ENCODE measurements around the gene HS1BP3. TPM values are rescaled to one million over a fixed set of nuclear protein-coding genes. Genes with fewer than 3 reads are reported as not detected.

Gene HS1BP3
- total and polyA plus RNA-seq, 3 experiments from 2014 or later: 9.3 to 19.4 (median 9.5) TPM

DNA sequence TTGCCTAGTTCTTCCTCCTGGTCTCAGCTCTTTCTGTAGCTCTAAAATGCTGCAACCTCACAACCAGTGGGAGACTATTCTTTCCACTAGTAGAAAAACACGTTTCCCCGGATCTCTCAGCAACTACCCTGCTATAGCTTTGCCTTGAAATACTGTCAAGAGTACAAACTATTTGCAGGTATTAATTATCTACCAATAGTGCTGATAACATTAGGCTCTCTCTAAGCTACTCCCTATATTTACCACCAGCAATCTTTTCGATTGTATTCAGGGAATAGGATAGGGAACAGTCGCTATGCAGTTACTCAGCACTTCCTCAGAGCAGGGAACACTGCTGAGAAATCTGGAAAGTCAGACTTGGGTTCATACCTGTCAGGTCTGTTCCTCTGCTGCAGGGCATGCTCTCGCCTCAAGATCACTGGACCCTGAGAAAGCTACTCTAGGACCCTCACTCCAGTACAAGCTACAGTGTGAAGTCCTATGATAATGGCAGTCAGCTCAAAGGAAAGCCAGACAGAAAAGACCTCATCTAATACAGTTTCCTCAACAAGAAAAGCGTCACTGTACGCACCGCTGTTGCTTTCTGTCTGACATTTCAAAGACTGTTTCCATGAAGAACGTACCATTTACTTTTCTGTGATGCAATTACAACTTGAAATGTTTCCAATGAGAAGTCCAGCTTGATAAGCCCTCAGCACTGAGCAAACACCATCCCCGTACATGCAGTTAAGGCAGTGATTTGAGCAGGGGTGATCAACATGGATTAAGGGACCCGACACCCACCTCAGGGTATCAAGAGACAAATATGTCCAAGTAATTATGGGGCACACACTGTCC is 38.7 kb upstream of the HS1BP3 start:
- CTCF ChIA-PET: interaction anchor here (0.9 to 1.0 kb wide), 2 partner anchors 38 to 274 kb away, joined by 3 read pairs; no protein-coding TSS in a partner anchor
- no peaks in the 10 kb centered on the region for H3K36me3 ChIP-seq (ENCODE audit: insufficient read depth, low read length)

DNA sequence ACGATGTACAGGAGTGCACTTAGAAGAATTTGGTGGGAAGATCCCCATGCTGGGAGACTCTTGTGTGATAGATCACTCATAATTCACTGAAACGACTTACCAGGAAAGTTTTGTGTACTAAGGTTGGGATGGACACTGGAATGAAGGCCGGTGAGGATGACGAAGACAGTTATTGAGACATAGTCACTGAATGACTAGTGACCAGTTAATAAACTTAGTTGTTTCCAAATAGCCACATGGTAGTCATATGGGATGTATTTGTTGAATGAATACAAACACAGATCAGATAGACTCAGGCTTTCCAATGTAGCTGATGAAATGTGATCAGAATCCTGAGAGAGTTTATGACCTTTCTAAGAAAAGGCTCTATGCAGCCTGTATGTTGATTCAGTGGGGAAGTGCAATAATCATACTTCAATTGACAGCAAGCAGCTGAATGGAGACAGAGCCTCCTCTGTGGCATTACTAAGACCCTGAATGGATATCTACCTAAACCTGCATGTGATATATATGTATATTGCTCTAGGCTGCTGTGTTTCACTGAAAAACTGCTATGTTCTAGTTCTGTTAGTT is 36.4 kb upstream of the HS1BP3 start:
- Mint-ChIP-seq H3K27me3 (no peaks in the 10 kb centered on the region), H3K27ac (no peak overlapping the region), H3K4me1 (peaks cover 0 to 3% (median 0%) of the 10 kb centered on the region in 3 donors), H3K36me3 (peaks cover 32 to 84% (median 46%) of the 10 kb centered on the region in 3 donors), H3K4me3 (no peak overlapping the region), H3K9me3 (no peaks in the 10 kb centered on the region)
- Histone ChIP-seq H3K9me3 (ENCODE audit: low read length) (no peaks in the 10 kb centered on the region), H3K27me3 (ENCODE audit: insufficient read depth, low read length, poor library complexity, severe bottlenecking) (no peaks in the 10 kb centered on the region), H3K4me3 (ENCODE audit: low read length) (no peak overlapping the region), H3K4me1 (ENCODE audit: insufficient read depth, low read length) (no peaks in the 10 kb centered on the region), H3K27ac (ENCODE audit: low read depth, low read length) (no peak overlapping the region), H3K36me3 (ENCODE audit: insufficient read depth, low read length) (no peaks in the 10 kb centered on the region)
- no peak for DNase-seq
- CTCF ChIA-PET: no interaction called here
- POLR2A ChIA-PET: no interaction called here

More for the DNA sequence above, 38.7 kb upstream of the HS1BP3 start:
- no peak overlapping the region for H3K27ac Mint-ChIP-seq
- H3K27me3 ChIP-seq (ENCODE audit: insufficient read depth, low read length, poor library complexity, severe bottlenecking): no peaks in the 10 kb centered on the region
- no peaks in the 10 kb centered on the region for H3K9me3 ChIP-seq (ENCODE audit: low read length)
- peaks cover 27 to 73% (median 45%) of the 10 kb centered on the region in 3 donors for H3K36me3 Mint-ChIP-seq
- no peaks in the 10 kb centered on the region for H3K27me3 Mint-ChIP-seq
- H3K27ac ChIP-seq (ENCODE audit: low read depth, low read length): no peak overlapping the region
- no peak for DNase-seq
- H3K9me3 Mint-ChIP-seq: no peaks in the 10 kb centered on the region
- POLR2A ChIA-PET: no interaction called here
- H3K4me1 ChIP-seq (ENCODE audit: insufficient read depth, low read length): no peaks in the 10 kb centered on the region
- no peak overlapping the region for H3K4me3 Mint-ChIP-seq
- H3K4me1 Mint-ChIP-seq: no peaks in the 10 kb centered on the region
- H3K4me3 ChIP-seq (ENCODE audit: low read length): no peak overlapping the region

DNA sequence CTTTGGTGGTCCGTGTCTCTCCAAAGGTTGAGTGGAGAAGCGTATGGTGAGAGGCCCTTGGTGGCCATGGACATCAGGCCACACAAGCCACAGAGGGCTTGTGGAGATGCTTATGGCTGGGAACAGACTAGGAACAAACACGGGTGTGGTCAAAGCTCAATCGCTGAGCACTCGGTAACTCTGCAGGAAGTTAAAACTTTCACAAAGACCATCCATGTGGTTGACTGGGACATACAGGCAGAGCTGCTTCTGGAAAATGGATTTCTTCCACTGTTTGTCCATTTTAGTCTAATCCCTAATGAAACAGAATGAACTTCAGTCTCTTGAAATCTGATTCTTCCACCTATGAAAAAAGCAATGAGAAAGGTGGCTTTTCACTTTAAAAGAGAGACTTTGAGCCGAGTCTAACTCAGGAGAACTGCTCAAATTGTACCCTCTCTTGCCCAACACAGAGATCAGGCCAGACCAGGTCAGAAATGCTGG is 33.7 kb upstream of the HS1BP3 start:
- Mint-ChIP-seq H3K9me3 (no peaks in the 10 kb centered on the region), H3K27ac (peak overlapping the region in 1 of 8 donors; percentile 13), H3K4me1 (peaks cover 0 to 4% (median 0%) of the 10 kb centered on the region in 3 donors), H3K4me3 (no peak overlapping the region), H3K27me3 (no peaks in the 10 kb centered on the region), H3K36me3 (peaks cover 26 to 82% (median 35%) of the 10 kb centered on the region in 3 donors)
- Histone ChIP-seq H3K9me3 (ENCODE audit: low read length) (no peaks in the 10 kb centered on the region), H3K27ac (ENCODE audit: low read depth, low read length) (no peak overlapping the region), H3K4me1 (ENCODE audit: insufficient read depth, low read length) (no peaks in the 10 kb centered on the region), H3K27me3 (ENCODE audit: insufficient read depth, low read length, poor library complexity, severe bottlenecking) (no peaks in the 10 kb centered on the region), H3K4me3 (ENCODE audit: low read length) (no peak overlapping the region), H3K36me3 (ENCODE audit: insufficient read depth, low read length) (peaks cover 3% of the 10 kb centered on the region)
- POLR2A ChIA-PET: no interaction called here
- DNase-seq: no peak
- CTCF ChIA-PET: interaction anchor here (1.0 kb wide), 1 partner anchor 23 kb away, joined by 3 read pairs; no protein-coding TSS in a partner anchor

DNA sequence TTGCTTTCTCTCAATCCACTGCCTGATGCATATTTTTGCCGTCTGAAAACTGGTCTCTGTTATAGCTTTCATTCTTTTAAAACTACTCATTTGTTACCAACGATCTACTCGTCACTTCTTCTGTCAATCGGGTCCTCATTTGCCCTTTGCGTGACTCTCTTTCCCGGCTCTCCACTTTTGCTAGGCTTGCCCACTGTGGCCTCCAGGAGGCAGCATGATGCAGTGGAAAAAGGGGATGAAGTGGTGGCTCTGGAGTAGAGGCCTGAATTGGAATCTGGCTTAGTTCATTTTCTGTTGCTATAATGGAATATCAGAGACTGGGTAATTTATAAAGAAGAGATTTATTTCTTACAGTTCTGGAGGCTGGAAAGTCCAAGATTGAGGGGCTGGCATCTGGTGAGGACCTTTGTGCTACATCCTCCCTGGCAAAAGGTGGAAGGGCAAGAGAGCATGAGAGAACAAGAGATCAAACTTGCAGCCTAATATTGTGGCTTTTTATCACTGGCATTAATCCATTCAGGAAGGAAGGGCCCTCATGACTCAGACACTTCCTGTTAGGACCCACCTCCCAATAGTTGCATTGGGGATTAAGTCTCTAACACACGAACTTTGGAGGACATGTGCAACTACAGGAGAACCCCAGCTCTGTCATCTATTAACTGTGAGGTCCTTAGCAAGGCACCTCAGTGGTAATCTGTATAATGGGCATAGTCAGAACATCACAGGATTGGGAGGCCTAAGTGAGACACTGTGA is 31.4 kb upstream of the HS1BP3 start:
- peaks cover 3% of the 10 kb centered on the region for H3K36me3 ChIP-seq (ENCODE audit: insufficient read depth, low read length)
- no peak for DNase-seq
- Mint-ChIP-seq H3K27me3 (no peaks in the 10 kb centered on the region), H3K4me3 (no peak overlapping the region), H3K9me3 (no peaks in the 10 kb centered on the region), H3K27ac (peak overlapping the region in 1 of 8 donors; percentile 35), H3K36me3 (peaks cover 15 to 67% (median 23%) of the 10 kb centered on the region in 3 donors), H3K4me1 (peaks cover 0 to 4% (median 0%) of the 10 kb centered on the region in 3 donors)
- H3K4me3 ChIP-seq (ENCODE audit: low read length): no peak overlapping the region
- no peaks in the 10 kb centered on the region for H3K4me1 ChIP-seq (ENCODE audit: insufficient read depth, low read length)
- H3K27me3 ChIP-seq (ENCODE audit: insufficient read depth, low read length, poor library complexity, severe bottlenecking): no peaks in the 10 kb centered on the region
- H3K9me3 ChIP-seq (ENCODE audit: low read length): no peaks in the 10 kb centered on the region
- POLR2A ChIA-PET: no interaction called here
- CTCF ChIA-PET: interaction anchor here (1.0 to 1.3 kb wide), 2 partner anchors 21 to 286 kb away, joined by 3 read pairs; no protein-coding TSS in a partner anchor
- H3K27ac ChIP-seq (ENCODE audit: low read depth, low read length): no peak overlapping the region

DNA sequence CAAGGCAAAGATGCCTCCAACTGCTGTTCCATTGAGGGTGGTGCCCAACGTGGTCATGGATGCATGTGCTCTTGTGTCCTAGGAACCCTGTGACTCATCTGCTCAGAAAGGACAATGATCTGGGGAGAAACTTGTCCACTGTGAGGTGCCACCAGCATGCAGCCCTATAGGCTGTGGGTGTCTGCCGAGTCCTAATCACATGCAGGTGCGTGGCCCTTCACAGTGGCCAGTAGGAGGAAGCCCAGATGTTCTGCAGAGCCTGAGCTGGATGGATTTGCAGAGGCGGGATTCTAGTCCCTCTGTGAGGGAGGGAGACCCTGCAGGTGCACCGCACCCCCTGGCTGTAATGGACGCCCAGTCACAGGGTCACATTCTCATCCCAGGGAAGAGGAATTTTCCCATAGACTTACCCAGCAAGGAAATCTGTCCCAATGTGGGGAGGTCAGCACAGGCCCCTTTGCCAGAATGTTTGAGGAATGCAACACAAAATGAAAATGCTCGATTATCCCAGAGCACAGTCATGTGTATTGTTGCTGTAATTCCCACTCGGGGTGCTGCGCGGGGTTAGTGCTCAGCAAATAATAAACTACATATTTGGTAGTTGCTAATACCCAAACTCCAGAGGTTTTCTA is 30.0 kb upstream of the HS1BP3 start:
- Mint-ChIP-seq H3K27ac (peak overlapping the region in 1 of 8 donors; percentile 22), H3K27me3 (no peaks in the 10 kb centered on the region), H3K36me3 (peaks cover 7 to 54% (median 11%) of the 10 kb centered on the region in 3 donors), H3K9me3 (no peaks in the 10 kb centered on the region), H3K4me3 (no peak overlapping the region), H3K4me1 (peaks cover 0 to 4% (median 0%) of the 10 kb centered on the region in 3 donors)
- Histone ChIP-seq H3K9me3 (ENCODE audit: low read length) (no peaks in the 10 kb centered on the region), H3K27me3 (ENCODE audit: insufficient read depth, low read length, poor library complexity, severe bottlenecking) (no peaks in the 10 kb centered on the region), H3K4me3 (ENCODE audit: low read length) (no peak overlapping the region), H3K27ac (ENCODE audit: low read depth, low read length) (no peak overlapping the region), H3K4me1 (ENCODE audit: insufficient read depth, low read length) (no peaks in the 10 kb centered on the region), H3K36me3 (ENCODE audit: insufficient read depth, low read length) (peaks cover 3% of the 10 kb centered on the region)
- POLR2A ChIA-PET: no interaction called here
- CTCF ChIA-PET: no interaction called here
- DNase-seq: no peak

DNA sequence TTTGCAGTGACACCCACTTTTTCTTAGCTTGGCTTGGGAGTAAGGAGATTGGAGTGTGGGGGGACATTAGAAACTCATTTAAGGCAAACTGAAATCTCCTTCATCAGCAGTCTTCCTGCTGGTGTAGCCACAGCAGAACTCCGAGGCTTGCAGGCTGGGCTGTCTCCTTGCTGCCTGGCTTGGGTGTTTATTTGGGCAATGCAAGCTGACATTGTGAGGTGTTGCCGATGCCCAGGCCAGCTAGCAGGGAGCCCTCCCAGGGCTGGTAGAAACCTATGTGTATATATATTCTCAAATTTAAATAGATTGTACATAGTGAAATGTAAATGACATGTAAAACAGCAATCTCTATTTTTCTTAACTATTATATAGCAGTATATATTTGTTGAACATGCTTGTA is 27.9 kb upstream of the HS1BP3 start:
- H3K4me3 Mint-ChIP-seq: no peak overlapping the region
- Histone ChIP-seq H3K4me3 (ENCODE audit: low read length) (no peak overlapping the region), H3K36me3 (ENCODE audit: insufficient read depth, low read length) (peaks cover 3% of the 10 kb centered on the region), H3K4me1 (ENCODE audit: insufficient read depth, low read length) (no peaks in the 10 kb centered on the region), H3K27me3 (ENCODE audit: insufficient read depth, low read length, poor library complexity, severe bottlenecking) (peaks cover 3% of the 10 kb centered on the region), H3K27ac (ENCODE audit: low read depth, low read length) (no peak overlapping the region), H3K9me3 (ENCODE audit: low read length) (no peaks in the 10 kb centered on the region)
- DNase-seq: no peak
- H3K4me1 Mint-ChIP-seq: peaks cover 0 to 4% (median 0%) of the 10 kb centered on the region in 3 donors
- POLR2A ChIA-PET: no interaction called here
- peaks cover 0 to 3% of the 10 kb centered on the region in 2 donors for H3K27me3 Mint-ChIP-seq
- CTCF ChIA-PET: interaction anchor here (2.6 kb wide), 1 partner anchor 17 kb away, joined by 12 read pairs; no protein-coding TSS in a partner anchor
- no peaks in the 10 kb centered on the region for H3K9me3 Mint-ChIP-seq
- H3K36me3 Mint-ChIP-seq: peaks cover 7 to 36% (median 7%) of the 10 kb centered on the region in 3 donors
- H3K27ac Mint-ChIP-seq: no peak overlapping the region

DNA sequence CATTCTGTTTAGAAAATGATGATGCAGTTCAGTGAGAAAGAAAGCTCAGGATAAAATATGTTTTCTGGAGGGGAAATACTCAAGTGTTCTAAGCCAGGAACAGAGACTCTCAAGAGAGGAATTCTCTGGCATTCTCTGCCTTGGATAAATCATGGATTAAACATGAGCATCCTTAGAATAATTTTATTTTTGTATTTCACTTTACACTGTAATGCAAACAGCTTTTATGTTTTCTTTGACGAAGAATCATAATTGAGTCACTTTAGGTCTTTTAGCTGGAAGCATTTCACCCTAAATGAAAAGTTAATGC is 27.1 kb upstream of the HS1BP3 start:
- H3K27me3 ChIP-seq (ENCODE audit: insufficient read depth, low read length, poor library complexity, severe bottlenecking): peaks cover 5% of the 10 kb centered on the region
- no peaks in the 10 kb centered on the region for H3K4me1 ChIP-seq (ENCODE audit: insufficient read depth, low read length)
- no peak overlapping the region for H3K4me3 ChIP-seq (ENCODE audit: low read length)
- H3K4me1 Mint-ChIP-seq: peaks cover 0 to 3% (median 0%) of the 10 kb centered on the region in 3 donors
- H3K36me3 Mint-ChIP-seq: peaks cover 4 to 29% (median 7%) of the 10 kb centered on the region in 3 donors
- no peak overlapping the region for H3K27ac ChIP-seq (ENCODE audit: low read depth, low read length)
- ChIA-PET POLR2A (no interaction called here), CTCF (interaction anchor here (2.6 kb wide), 1 partner anchor 16 kb away, joined by 12 read pairs; no protein-coding TSS in a partner anchor)
- no peaks in the 10 kb centered on the region for H3K9me3 ChIP-seq (ENCODE audit: low read length)
- H3K36me3 ChIP-seq (ENCODE audit: insufficient read depth, low read length): peaks cover 3% of the 10 kb centered on the region
- no peak overlapping the region for H3K4me3 Mint-ChIP-seq
- DNase-seq: no peak
- peaks cover 0 to 10% of the 10 kb centered on the region in 2 donors for H3K27me3 Mint-ChIP-seq
- peak overlapping the region in 1 of 8 donors; percentile 32 for H3K27ac Mint-ChIP-seq
- no peaks in the 10 kb centered on the region for H3K9me3 Mint-ChIP-seq
